ENCODE results near the gene GPC2.

GPC2 gene

GRCh38 chr7:100157334-100158228 lies 19.6 kb downstream of the GPC2 start:
- peak overlapping the region; percentile 55 for H3K27ac ChIP-seq (ENCODE audit: low read length)
- H3K9me3 ChIP-seq (ENCODE audit: control insufficient read depth in 2 of 2, low read length in 2 of 2): no peaks in the 10 kb centered on the region
- peak overlapping the region; percentile 73 to 80 for H3K9ac ChIP-seq (ENCODE audit: low read length in 2 of 2)
- peaks cover 26% of the 10 kb centered on the region for H3K4me1 ChIP-seq (ENCODE audit: control insufficient read depth, insufficient read depth, low read length)
- H3K27me3 ChIP-seq (ENCODE audit: control insufficient read depth in 1 of 2, insufficient read depth in 2 of 2, low read length in 2 of 2): no peaks in the 10 kb centered on the region
- peaks cover 11 to 22% of the 10 kb centered on the region in 2 donors for H3K36me3 ChIP-seq (ENCODE audit: control insufficient read depth in 2 of 2, insufficient read depth in 2 of 2, low read length in 2 of 2)
- peak overlapping the region; percentile 44 to 81 for H3K4me3 ChIP-seq (ENCODE audit: low read length in 2 of 2)

DNA sequence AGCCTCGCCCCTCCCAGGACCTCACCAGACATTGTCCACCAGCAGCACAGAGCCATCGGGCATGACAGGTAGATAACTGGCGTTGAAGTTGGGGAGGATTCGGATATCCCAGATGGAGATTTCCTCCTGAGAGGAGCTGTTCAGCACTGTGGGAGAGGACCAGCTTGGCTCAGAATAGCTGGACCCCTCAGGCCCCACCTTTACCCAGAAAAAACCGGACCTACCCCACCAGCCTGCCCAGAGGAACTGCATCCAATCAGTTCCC lies 20.2 kb downstream of the GPC2 start:
- no peaks in the 10 kb centered on the region for H3K27me3 ChIP-seq (ENCODE audit: control insufficient read depth in 1 of 2, insufficient read depth in 2 of 2, low read length in 2 of 2)
- no peaks in the 10 kb centered on the region for H3K9me3 ChIP-seq (ENCODE audit: control insufficient read depth in 2 of 2, low read length in 2 of 2)
- no peak overlapping the region for H3K9ac ChIP-seq (ENCODE audit: low read length in 2 of 2)
- H3K4me1 ChIP-seq (ENCODE audit: control insufficient read depth, insufficient read depth, low read length): peaks cover 26% of the 10 kb centered on the region
- H3K27ac ChIP-seq (ENCODE audit: low read length): no peak overlapping the region
- H3K36me3 ChIP-seq (ENCODE audit: control insufficient read depth in 2 of 2, insufficient read depth in 2 of 2, low read length in 2 of 2): peaks cover 11 to 22% of the 10 kb centered on the region in 2 donors
- H3K4me3 ChIP-seq (ENCODE audit: low read length in 2 of 2): no peak overlapping the region

- H3K4me1 ChIP-seq (ENCODE audit: control insufficient read depth, insufficient read depth, low read length): peaks cover 26% of the 10 kb centered on the region
Observed at GRCh38 chr7:100156331-100157068, 20.7 kb downstream of the GPC2 start.

GRCh38 chr7:100155553-100156317 lies 21.4 kb downstream of the GPC2 start:
- Histone ChIP-seq H3K36me3 (ENCODE audit: control insufficient read depth in 2 of 2, insufficient read depth in 2 of 2, low read length in 2 of 2) (peaks cover 11 to 22% of the 10 kb centered on the region in 2 donors), H3K9ac (ENCODE audit: low read length in 2 of 2) (no peak overlapping the region)

More at GRCh38 chr7:100156331-100157068, 20.7 kb downstream of the GPC2 start:
- Histone ChIP-seq H3K4me3 (ENCODE audit: low read length in 2 of 2) (no peak overlapping the region), H3K36me3 (ENCODE audit: control insufficient read depth in 2 of 2, insufficient read depth in 2 of 2, low read length in 2 of 2) (peaks cover 11 to 22% of the 10 kb centered on the region in 2 donors), H3K9me3 (ENCODE audit: control insufficient read depth in 2 of 2, low read length in 2 of 2) (no peaks in the 10 kb centered on the region), H3K27me3 (ENCODE audit: control insufficient read depth in 1 of 2, insufficient read depth in 2 of 2, low read length in 2 of 2) (no peaks in the 10 kb centered on the region), H3K27ac (ENCODE audit: low read length) (no peak overlapping the region), H3K9ac (ENCODE audit: low read length in 2 of 2) (no peak overlapping the region)

DNA sequence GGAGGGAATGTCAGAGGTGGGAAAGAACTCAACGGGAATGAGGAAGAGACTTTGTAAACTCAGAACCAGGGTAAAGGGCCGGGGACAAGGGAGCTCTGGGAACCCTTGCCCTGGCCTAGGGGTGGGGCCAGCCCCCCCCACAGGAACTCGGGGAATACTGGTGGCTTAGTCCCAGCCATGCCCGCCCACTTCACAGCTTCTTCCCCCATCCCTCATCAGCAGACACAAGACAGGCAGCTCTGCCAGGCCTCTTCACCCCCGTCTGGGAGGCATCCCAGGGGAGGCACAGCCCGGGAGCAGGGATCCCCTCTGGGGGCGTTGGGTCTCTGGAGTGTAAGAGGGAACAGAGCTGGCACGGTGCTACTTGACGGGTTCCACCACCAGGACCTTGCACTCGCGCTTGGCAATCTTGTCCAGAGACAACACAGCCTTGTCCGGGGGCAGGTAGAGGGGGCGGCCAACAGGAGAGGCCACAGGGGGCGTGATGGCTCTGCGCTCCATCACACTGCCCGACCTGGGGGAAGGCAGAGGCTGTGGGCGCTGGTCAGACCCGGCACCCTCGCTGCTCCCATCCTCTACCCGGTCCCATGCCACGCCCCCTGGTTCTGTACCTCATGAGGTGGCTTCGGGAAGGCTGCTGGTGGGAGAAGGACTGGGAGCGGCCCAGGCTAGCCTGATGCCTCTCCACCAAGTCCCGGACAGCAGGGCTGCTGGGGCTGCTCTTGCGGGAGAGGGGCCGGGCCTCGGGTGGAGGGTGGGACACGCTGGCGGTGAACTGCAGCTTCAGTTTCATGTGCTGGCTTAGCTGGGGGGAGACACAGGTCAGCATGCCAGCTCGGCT lies 22.3 kb downstream of the GPC2 start:
- H3K27me3 ChIP-seq (ENCODE audit: control insufficient read depth in 1 of 2, insufficient read depth in 2 of 2, low read length in 2 of 2): no peaks in the 10 kb centered on the region
- no peak overlapping the region for H3K9ac ChIP-seq (ENCODE audit: low read length in 2 of 2)
- H3K36me3 ChIP-seq (ENCODE audit: control insufficient read depth in 2 of 2, insufficient read depth in 2 of 2, low read length in 2 of 2): peaks cover 11 to 22% of the 10 kb centered on the region in 2 donors
- H3K27ac ChIP-seq (ENCODE audit: low read length): no peak overlapping the region
- H3K4me3 ChIP-seq (ENCODE audit: low read length in 2 of 2): no peak overlapping the region
- H3K4me1 ChIP-seq (ENCODE audit: control insufficient read depth, insufficient read depth, low read length): peaks cover 27% of the 10 kb centered on the region
- no peaks in the 10 kb centered on the region for H3K9me3 ChIP-seq (ENCODE audit: control insufficient read depth in 2 of 2, low read length in 2 of 2)

More at GRCh38 chr7:100155553-100156317, 21.4 kb downstream of the GPC2 start:
- peaks cover 26% of the 10 kb centered on the region for H3K4me1 ChIP-seq (ENCODE audit: control insufficient read depth, insufficient read depth, low read length)
- no peak overlapping the region for H3K27ac ChIP-seq (ENCODE audit: low read length)
- no peaks in the 10 kb centered on the region for H3K27me3 ChIP-seq (ENCODE audit: control insufficient read depth in 1 of 2, insufficient read depth in 2 of 2, low read length in 2 of 2)
- no peaks in the 10 kb centered on the region for H3K9me3 ChIP-seq (ENCODE audit: control insufficient read depth in 2 of 2, low read length in 2 of 2)
- H3K4me3 ChIP-seq (ENCODE audit: low read length in 2 of 2): no peak overlapping the region

DNA sequence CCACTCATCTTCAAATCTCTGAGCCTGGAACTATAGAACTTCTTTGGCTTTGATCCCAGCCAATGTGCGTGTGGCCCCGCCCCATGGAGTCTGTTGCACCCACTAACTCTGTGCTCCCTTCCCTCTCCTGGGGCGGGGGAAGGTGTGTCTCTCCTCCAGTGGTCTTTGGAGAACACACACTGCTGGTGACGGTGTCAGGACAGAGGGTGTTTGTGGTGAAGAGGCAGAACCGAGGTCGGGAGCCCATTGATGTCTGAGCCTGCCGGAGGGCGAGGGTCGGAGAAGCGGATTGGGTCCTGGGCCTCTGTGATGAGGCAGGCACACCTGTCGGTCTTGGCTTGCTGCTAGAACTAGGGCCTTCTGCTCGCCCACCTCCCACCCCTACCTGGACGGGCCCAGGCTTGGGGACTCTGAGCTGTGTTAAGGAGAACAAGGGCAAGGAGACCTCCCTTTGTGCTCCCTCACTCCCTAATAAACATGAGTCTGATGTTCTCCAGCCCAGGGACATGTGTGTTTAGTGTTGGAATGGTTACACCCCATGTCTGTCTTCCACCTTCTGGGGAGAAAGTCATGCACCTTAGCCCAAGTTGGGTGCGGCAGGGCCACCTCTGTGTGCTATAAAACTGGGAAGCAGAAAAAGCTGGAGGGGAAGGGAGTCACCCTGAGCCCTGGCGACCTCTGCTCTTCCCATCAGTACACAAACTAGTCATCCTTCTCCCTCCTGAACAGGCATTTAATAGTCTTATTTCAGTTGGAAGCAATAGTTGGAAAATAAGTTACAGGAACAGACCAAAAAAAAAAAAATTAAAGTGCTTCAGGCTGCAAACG lies 23.3 kb downstream of the GPC2 start:
- peaks cover 29% of the 10 kb centered on the region for H3K4me1 ChIP-seq (ENCODE audit: control insufficient read depth, insufficient read depth, low read length)
- H3K36me3 ChIP-seq (ENCODE audit: control insufficient read depth in 2 of 2, insufficient read depth in 2 of 2, low read length in 2 of 2): peaks cover 11 to 22% of the 10 kb centered on the region in 2 donors
- no peaks in the 10 kb centered on the region for H3K27me3 ChIP-seq (ENCODE audit: control insufficient read depth in 1 of 2, insufficient read depth in 2 of 2, low read length in 2 of 2)
- H3K9me3 ChIP-seq (ENCODE audit: control insufficient read depth in 2 of 2, low read length in 2 of 2): no peaks in the 10 kb centered on the region
- H3K9ac ChIP-seq (ENCODE audit: low read length in 2 of 2): no peak overlapping the region
- H3K4me3 ChIP-seq (ENCODE audit: low read length in 2 of 2): no peak overlapping the region
- no peak overlapping the region for H3K27ac ChIP-seq (ENCODE audit: low read length)

- Histone ChIP-seq H3K27me3 (ENCODE audit: control insufficient read depth in 1 of 2, insufficient read depth in 2 of 2, low read length in 2 of 2) (no peaks in the 10 kb centered on the region), H3K36me3 (ENCODE audit: control insufficient read depth in 2 of 2, insufficient read depth in 2 of 2, low read length in 2 of 2) (peaks cover 11 to 22% of the 10 kb centered on the region in 2 donors), H3K9me3 (ENCODE audit: control insufficient read depth in 2 of 2, low read length in 2 of 2) (no peaks in the 10 kb centered on the region), H3K9ac (ENCODE audit: low read length in 2 of 2) (no peak overlapping the region), H3K4me1 (ENCODE audit: control insufficient read depth, insufficient read depth, low read length) (peaks cover 28% of the 10 kb centered on the region), H3K4me3 (ENCODE audit: low read length in 2 of 2) (no peak overlapping the region), H3K27ac (ENCODE audit: low read length) (no peak overlapping the region)
Observed at GRCh38 chr7:100152937-100153666, 24.1 kb downstream of the GPC2 start.

- H3K36me3 ChIP-seq (ENCODE audit: control insufficient read depth in 2 of 2, insufficient read depth in 2 of 2, low read length in 2 of 2): peaks cover 11 to 22% of the 10 kb centered on the region in 2 donors
Observed at GRCh38 chr7:100152404-100152803, 24.8 kb downstream of the GPC2 start.

More at GRCh38 chr7:100152404-100152803, 24.8 kb downstream of the GPC2 start:
- peaks cover 23% of the 10 kb centered on the region for H3K4me1 ChIP-seq (ENCODE audit: control insufficient read depth, insufficient read depth, low read length)
- no peak overlapping the region for H3K9ac ChIP-seq (ENCODE audit: low read length in 2 of 2)
- H3K27me3 ChIP-seq (ENCODE audit: control insufficient read depth in 1 of 2, insufficient read depth in 2 of 2, low read length in 2 of 2): no peaks in the 10 kb centered on the region
- H3K27ac ChIP-seq (ENCODE audit: low read length): no peak overlapping the region
- no peaks in the 10 kb centered on the region for H3K9me3 ChIP-seq (ENCODE audit: control insufficient read depth in 2 of 2, low read length in 2 of 2)
- H3K4me3 ChIP-seq (ENCODE audit: low read length in 2 of 2): no peak overlapping the region

All from stomach smooth muscle (tissue), 2 donors.